ENCODE results near the gene COMMD1.

The COMMD1 gene

GRCh38 chr2:61924895-61925663 lies 19.6 kb downstream of the COMMD1 start:
- no peak for DNase-seq (ENCODE audit: low read depth)
- no peak for TF ChIP-seq CTCF (IDR thresholded peaks at IDR 0.05; ENCODE audit: low read depth, low read length, missing control alignments)
- H3K4me3 ChIP-seq (ENCODE audit: low read depth, low read length): no peak overlapping the region

- no peak for DNase-seq (ENCODE audit: low read depth)
- H3K4me3 ChIP-seq (ENCODE audit: low read depth, low read length): no peak overlapping the region
- TF ChIP-seq CTCF (IDR thresholded peaks at IDR 0.05; ENCODE audit: low read depth, low read length, missing control alignments): no peak
Measured at GRCh38 chr2:61926531-61927477, 21.3 kb downstream of the COMMD1 start.

GRCh38 chr2:61928826-61929461 lies 23.5 kb downstream of the COMMD1 start:
- H3K4me3 ChIP-seq (ENCODE audit: low read depth, low read length): no peak overlapping the region
- no peak for DNase-seq (ENCODE audit: low read depth)
- TF ChIP-seq CTCF (IDR thresholded peaks at IDR 0.05; ENCODE audit: low read depth, low read length, missing control alignments): no peak

GRCh38 chr2:61937098-61937497 lies 31.6 kb downstream of the COMMD1 start:
- DNase-seq (ENCODE audit: low read depth): no peak
- no peak for TF ChIP-seq CTCF (IDR thresholded peaks at IDR 0.05; ENCODE audit: low read depth, low read length, missing control alignments)
- no peak overlapping the region for H3K4me3 ChIP-seq (ENCODE audit: low read depth, low read length)

- no peak overlapping the region for H3K4me3 ChIP-seq (ENCODE audit: low read depth, low read length)
- TF ChIP-seq CTCF (IDR thresholded peaks at IDR 0.05; ENCODE audit: low read depth, low read length, missing control alignments): no peak
- no peak for DNase-seq (ENCODE audit: low read depth)
Measured at GRCh38 chr2:61937886-61938285, 32.4 kb downstream of the COMMD1 start.

- no peak for TF ChIP-seq CTCF (IDR thresholded peaks at IDR 0.05; ENCODE audit: low read depth, low read length, missing control alignments)
- no peak for DNase-seq (ENCODE audit: low read depth)
- no peak overlapping the region for H3K4me3 ChIP-seq (ENCODE audit: low read depth, low read length)
Measured at GRCh38 chr2:61938511-61938910, 33.0 kb downstream of the COMMD1 start.

Data from GM12864 (cell line).